GM19025 (cell line): ENCODE measurements around the gene TMEM123.
A peak's percentile ranks its signal among the peaks of the same experiment; 100 is the strongest.

Experiments
- ATAC-seq: cut with Tn5 transposase; IDR thresholded peaks from one replicate; pipeline ENCODE4 v1.9.1; 2021; ENCODE audit warnings: mild to moderate bottlenecking, low read depth, moderate library complexity; ENCODE audit not compliant: unreplicated experiment

TMEM123 gene

GRCh38 chr11:102428696-102429095 lies 23.9 kb downstream of the TMEM123 start:
- no peak for ATAC-seq

GRCh38 chr11:102427068-102427467 lies 25.5 kb downstream of the TMEM123 start:
- no peak for ATAC-seq

DNA sequence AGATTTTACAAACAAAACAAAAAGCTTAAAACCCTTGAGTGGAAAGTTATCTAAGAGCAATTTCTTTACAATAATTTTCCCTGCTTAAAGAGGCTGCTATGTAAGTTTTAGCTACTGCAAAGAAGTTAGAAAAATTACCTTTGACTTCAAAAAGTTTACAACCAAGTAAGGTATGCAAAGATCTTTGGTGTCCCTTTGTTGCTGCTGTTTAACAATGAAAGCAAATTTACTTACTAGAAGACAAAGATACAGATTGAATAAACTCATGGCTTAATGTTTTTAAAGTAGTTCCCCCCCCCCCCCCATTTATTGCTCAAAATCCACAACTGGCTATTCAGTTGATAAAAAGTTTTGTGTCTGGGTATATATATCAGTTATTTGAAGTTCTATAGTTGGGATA lies 26.0 kb downstream of the TMEM123 start:
- ATAC-seq = no peak

- no peak for ATAC-seq
Measured at GRCh38 chr11:102426000-102426399, 26.6 kb downstream of the TMEM123 start.

- no peak for ATAC-seq
Measured at GRCh38 chr11:102423936-102424335, 28.6 kb downstream of the TMEM123 start.

DNA sequence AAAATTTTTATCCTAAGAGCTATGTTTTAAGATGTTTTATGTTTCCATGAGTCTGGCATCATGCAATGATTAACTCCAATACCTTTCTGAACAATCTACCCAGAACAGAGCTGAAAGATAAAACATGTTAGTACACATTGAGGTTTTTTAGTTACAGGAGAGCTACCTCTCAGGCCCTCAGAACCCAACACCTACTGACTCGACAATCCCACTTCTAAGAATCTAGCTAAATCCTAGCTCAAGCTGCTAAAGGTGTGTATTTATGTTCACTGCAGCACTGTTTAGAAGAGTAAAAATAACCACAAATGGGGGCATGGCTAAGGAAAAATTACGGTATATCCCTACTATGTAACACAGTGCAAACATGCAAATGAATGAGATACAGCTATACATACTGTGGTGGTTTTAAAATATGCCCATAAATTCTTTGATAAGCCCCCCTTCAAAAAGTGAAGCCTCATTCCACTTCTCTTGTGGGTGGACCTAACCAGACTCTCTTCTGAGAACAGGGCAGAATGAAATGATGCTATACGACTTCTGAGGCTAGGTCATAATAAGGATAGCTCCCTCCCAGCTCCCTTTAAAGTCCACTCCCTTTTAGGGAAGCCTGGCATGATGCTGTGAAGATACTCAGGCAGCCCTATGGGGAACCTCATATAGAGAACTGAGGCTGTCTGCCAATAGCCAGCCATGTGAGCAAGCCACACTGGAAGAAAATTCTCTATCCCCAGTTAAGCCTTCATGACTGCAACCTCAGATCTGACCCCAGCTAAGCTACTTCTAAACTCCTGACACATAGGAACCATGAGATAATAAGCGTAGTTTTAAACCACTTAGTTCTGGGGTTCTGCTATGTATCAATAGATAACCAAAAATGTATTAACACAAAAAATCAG lies 29.5 kb downstream of the TMEM123 start:
- ATAC-seq = no peak

DNA sequence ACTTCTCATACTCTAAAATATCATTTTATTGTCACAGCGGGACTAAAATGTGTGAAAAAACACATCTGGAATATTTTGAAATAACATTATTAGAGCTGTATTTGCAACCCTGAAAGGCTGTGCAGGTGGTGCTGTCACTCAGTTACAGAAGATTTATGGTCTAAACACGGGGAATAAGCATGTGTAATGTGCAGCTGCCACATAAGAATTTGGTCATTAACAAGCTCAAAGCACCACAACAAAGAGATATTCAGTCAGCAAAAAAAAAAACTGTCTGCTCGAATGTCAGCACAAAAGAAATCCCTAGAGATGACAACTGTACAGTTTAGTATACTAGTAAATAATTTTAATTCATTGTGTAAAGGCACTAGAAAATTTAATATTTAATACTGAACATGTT lies 31.3 kb downstream of the TMEM123 start:
- ATAC-seq = no peak

- peak; percentile 88 for ATAC-seq
Measured at GRCh38 chr11:102420547-102420946, 32.0 kb downstream of the TMEM123 start.

DNA sequence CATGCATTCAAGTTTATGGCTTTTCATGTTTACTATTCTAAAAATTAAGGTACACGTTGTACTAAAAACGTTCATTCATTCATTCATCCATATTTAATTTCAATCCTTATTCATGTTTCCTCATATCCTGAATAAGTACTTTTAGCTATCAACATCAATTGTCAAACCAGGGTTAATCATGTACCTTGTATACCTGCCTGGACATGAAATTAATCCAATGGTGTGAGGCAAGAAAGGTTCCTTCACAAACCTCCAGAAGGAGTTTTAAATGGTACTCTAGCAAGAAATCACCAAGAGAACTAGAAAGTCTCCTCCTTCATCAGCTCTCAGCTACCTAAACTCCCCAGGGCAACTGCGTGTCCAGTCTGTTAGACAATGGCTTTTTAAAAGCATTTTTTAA lies 33.4 kb downstream of the TMEM123 start:
- ATAC-seq = no peak

DNA sequence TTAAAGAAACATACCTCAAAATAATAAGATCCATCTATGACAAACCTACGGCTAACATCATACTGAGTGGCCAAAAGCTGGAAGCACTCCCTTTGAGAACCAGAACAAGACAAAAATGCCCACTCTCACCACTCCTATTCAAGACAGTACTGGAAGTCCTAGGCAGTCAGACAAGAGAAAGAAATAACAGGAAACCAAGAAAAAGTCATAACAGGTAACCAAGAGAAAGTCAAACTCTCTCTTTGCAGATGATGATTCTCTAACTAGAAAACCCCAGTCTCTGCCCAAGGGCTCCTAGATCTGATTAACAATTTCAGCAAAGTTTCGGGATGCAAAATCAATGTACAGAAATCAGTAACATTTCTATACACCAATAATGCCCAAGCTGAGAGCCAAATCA lies 35.6 kb downstream of the TMEM123 start:
- ATAC-seq = no peak

- no peak for ATAC-seq
Measured at GRCh38 chr11:102415304-102415916, 37.2 kb downstream of the TMEM123 start.

DNA sequence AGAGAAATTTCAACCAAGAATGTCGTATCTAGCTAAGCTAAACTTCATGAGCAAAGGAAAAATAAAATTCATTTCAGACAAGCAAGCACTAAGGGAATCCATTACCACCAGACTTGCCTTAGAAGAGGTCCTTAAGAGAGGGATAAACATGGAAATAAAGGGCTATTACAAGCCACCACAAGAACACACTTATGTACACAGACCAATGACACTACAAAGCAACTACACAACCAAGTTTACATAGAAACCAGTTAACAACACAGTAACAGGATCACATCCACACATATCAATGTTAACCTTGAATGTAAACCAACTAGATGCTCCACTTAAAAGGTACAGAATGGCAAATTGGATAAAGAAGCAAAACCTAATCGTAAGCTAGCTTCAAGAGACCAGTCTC lies 38.0 kb downstream of the TMEM123 start:
- ATAC-seq = no peak

- no peak for ATAC-seq
Measured at GRCh38 chr11:102413497-102413896, 39.1 kb downstream of the TMEM123 start.

DNA sequence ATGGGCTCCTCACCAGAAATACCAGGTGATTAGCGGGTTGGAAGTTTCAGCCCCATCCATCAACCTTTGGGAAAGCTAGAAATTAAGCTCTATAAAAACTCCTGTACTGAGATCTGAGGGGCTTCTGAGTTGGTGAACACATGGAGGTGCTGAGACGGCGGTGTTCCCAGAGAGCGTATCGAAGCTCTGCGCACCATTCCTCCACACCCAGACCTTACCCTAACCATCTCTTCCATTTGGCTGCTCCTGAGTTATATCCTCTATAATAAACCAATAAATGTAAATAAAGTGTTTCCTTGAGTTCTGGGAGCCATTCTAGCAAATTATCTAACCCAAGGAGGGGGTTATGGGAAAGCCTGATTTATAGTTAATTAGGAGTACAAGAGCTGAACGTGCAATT lies 41.4 kb downstream of the TMEM123 start:
- ATAC-seq = no peak

- no peak for ATAC-seq
Measured at GRCh38 chr11:102410382-102410784, 42.2 kb downstream of the TMEM123 start.

GRCh38 chr11:102408339-102408738 lies 44.2 kb downstream of the TMEM123 start:
- ATAC-seq = no peak

- ATAC-seq = no peak
Measured at GRCh38 chr11:102407901-102408300, 44.7 kb downstream of the TMEM123 start.

- no peak for ATAC-seq
Measured at GRCh38 chr11:102406099-102406498, 46.5 kb downstream of the TMEM123 start.

GRCh38 chr11:102405501-102405900 lies 47.1 kb downstream of the TMEM123 start:
- ATAC-seq = no peak

GRCh38 chr11:102402548-102402947 lies 50.0 kb downstream of the TMEM123 start:
- no peak for ATAC-seq

DNA sequence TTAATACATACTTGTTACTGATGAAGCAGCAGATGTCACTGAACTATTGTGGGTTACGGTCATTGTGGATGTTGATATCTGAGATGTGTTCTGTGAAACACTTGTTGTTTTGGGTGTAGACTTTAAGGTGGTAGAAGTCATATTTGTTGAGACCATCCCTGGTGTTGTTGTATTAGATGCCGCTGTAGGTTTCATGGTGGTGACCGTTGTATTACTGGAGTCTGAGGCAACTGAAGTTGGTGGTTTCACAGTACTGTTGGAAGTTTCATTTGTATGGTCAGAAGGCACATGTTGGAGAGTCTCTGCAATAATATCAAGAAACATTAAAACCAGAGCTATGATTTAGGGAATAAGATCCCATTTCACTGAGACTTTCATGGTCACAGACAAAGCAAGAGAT lies 50.7 kb downstream of the TMEM123 start:
- no peak for ATAC-seq

DNA sequence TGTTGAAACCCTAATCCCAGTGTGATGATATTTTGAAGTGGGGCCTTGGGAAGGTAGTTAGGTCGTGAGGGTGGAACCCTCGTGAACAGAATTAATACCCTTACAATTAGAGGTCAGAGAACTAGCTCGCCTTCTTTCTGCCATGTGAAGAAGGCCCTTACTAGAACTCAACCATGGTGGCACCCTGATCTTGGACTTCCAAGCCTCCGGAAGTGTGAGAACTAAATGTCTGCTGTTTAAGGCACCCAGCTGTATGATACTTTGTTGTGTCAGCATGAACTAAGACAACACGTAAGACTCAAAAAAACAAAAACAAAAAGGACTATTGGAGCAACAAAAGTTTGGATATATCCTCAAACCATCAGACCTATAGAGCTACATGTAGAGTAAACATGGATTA lies 52.0 kb downstream of the TMEM123 start:
- no peak for ATAC-seq
